GM12891 (cell line): ENCODE data around the gene RARB.

ENCODE experiments used
- POLR2A ChIP-seq: IDR thresholded peaks from 2 replicates; pipeline ENCODE4 v1.6.1; 2011; ENCODE audit warnings: low read depth, low read length, control low read depth
- POLR2AphosphoS5 ChIP-seq: IDR thresholded peaks from 2 replicates; pipeline ENCODE4 v1.6.1; 2011; ENCODE audit warnings: low read depth, low read length, control low read depth
- TAF1 ChIP-seq: IDR thresholded peaks from 2 replicates; pipeline ENCODE4 v1.6.1; 2011; ENCODE audit warnings: low read depth, low read length, control low read depth

GRCh38 chr3:25585361-25586166 lies 157.5 kb downstream of the RARB start:
- TF ChIP-seq POLR2AphosphoS5 (no peak), TAF1 (no peak), POLR2A (no peak)
